NCI-H1694 (cell line): ENCODE data around the gene SCAMP2.

Source experiments
- DNase-seq: peaks from one replicate; lab custom pipeline; 2025; lab: John Stamatoyannopoulos, UW

Gene SCAMP2

DNA sequence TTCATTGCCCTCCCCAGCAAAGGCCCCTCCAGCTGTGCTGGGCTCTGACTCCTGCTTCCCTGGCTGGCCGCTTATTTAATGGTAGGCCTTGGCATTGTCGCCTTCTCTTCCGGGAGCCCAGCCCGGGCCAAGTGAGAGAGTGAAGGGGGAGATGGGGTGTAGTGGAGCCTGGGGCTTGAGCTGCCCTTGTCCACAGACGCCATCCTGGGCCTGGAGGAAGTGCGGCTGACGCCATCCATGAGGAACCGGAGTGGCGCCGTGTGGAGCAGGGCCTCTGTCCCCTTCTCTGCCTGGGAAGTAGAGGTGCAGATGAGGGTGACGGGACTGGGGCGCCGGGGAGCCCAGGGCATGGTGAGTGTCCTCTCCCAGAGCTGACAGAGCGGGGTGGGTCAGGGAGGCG lies 57.2 kb downstream of the SCAMP2 start:
- DNase-seq: no peak

- peak; percentile 55 for DNase-seq
Observed at GRCh38 chr15:74815121-74815934, 57.8 kb downstream of the SCAMP2 start.

GRCh38 chr15:74812533-74812932 lies 60.6 kb downstream of the SCAMP2 start, which contains the start of gene LMAN1L:
Gene LMAN1L (plus strand): TSS chr15:74812835. CDS start chr15:74812855, 20 bp downstream.
- DNase-seq: no peak

DNA sequence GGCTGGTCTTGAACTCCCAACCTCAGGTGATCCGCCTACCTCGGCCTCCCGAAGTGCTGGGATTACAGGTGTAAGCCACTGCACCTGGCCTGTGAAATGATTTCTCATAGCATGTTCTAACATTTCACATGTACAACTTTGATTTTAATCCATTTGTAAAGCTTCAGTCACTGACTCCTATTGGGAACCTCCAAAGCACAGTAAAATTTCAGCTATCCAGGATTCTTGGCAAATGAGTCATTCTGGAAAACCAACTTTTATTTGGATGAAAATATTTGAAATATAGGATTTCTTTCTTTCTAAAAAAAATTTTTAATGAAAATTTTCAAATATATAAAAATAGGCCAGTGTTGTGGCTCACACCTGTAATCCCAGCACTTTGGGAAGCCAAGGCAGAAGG lies 63.2 kb downstream of the SCAMP2 start:
- no peak for DNase-seq

- DNase-seq: no peak
Observed at GRCh38 chr15:74809242-74809641, 63.9 kb downstream of the SCAMP2 start.

GRCh38 chr15:74808840-74809229 lies 64.3 kb downstream of the SCAMP2 start:
- DNase-seq: no peak

GRCh38 chr15:74808078-74808839 lies 64.9 kb downstream of the SCAMP2 start:
- DNase-seq: no peak

DNA sequence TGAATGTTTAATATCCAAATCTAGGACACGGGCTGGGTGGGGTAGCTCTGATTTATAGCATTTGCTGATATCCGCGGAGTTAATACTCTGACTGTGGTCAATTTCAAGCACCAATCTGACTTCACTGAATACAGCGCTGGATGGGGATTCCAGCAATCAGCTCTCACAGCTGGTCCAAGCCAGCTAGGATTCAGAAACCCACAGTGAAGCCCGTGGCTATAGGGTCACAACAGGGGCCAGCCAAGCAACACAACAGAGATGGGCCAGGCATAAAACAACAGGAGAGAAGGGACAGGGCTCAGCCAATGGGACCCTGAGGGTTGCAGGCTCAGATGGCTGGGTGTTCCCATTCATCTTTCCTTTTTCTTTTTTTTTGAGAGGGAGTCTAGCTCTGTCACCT lies 65.9 kb downstream of the SCAMP2 start:
- no peak for DNase-seq

DNA sequence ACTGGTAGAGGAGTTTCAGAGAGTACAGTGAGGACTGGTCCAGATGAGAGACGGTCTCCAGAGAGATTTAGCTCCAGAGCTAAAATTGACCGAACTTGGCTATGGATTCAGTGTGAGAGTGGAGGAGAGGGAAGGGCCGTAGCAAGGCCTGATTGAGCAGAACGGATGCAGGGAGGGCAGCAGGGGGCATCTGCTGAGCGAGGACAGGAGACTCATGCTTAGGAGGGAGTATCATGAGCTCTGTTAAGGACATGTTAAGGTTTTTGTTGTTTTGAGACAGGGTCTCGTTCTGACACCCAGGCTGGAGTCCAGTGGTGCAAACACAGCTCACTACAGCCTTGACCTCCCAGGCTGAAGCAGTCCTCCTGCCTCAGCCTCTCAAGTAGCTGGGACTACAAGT lies 68.2 kb downstream of the SCAMP2 start:
- DNase-seq: no peak

DNA sequence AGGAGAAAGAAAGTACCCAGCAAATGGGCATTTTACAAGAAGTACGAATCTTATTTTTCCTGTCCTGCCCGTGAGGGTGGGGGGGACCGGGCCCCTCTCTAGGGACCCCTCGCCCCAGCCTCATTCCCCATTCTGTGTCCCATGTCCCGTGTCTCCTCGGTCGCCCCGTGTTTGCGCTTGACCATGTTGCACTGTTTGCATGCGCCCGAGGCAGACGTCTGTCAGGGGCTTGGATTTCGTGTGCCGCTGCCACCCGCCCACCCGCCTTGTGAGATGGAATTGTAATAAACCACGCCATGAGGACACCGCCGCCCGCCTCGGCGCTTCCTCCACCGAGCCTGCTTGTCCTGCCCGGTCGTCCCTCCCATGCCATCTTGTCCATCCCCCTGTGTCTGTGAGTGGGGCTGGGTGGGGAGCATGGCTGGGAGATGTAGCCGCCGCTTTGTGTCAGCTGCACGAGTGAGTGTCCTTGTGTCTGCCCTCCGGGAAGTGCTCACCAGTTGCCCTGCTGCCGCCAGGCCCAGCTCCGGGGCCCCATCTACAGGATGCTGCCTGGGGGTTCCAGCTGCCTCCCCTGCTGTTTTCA lies 70.2 kb downstream of the SCAMP2 start:
- DNase-seq: no peak

- no peak for DNase-seq
Observed at GRCh38 chr15:74802290-74802689, 70.9 kb downstream of the SCAMP2 start.

GRCh38 chr15:74801311-74801997 lies 71.7 kb downstream of the SCAMP2 start:
- DNase-seq: no peak

- no peak for DNase-seq
Observed at GRCh38 chr15:74800559-74801094, 72.5 kb downstream of the SCAMP2 start.

- peak; percentile 35 for DNase-seq
Observed at GRCh38 chr15:74799856-74800558, 73.2 kb downstream of the SCAMP2 start.

DNA sequence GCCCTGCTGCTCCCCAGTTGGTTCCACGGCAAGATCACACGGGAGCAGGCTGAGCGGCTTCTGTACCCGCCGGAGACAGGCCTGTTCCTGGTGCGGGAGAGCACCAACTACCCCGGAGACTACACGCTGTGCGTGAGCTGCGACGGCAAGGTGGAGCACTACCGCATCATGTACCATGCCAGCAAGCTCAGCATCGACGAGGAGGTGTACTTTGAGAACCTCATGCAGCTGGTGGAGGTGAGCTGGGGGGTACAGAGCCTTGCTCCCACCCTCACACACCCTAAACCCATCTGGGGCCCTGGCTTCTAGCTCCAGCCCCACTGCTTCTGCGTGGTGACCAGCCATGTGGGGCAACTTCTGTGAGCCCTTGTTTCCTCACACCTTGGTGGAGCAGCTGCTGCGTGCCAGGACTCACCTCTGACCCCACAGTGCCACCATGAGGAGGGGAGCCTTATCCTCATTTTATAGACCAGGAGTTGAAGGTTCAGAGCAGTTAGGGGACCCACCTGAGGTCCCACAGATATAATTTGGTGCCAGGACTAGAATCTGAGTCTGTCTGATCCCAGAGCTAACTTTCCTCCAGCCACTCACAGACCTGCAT lies 73.8 kb downstream of the SCAMP2 start:
- DNase-seq: no peak

GRCh38 chr15:74798388-74799254 lies 74.5 kb downstream of the SCAMP2 start:
- no peak for DNase-seq

GRCh38 chr15:74795966-74796625 lies 77.1 kb downstream of the SCAMP2 start:
- no peak for DNase-seq

- DNase-seq: no peak
Observed at GRCh38 chr15:74794970-74795349, 78.2 kb downstream of the SCAMP2 start.

- no peak for DNase-seq
Observed at GRCh38 chr15:74794248-74794969, 78.8 kb downstream of the SCAMP2 start.
